PC-3 (cell line): ENCODE data around the gene SDE2. TPM values are rescaled to one million over a fixed set of nuclear protein-coding genes. Genes with fewer than 3 reads are reported as not detected.

Experiments used
- ATAC-seq: fragments of 200-7000 bp; cut with Tn5 transposase; 2 replicates; pipeline ENCODE4 v1.9.1; 2020; ENCODE audit warnings: mild to moderate bottlenecking, moderate library complexity
- BruUV-seq: library from RNA; stranded (reverse); fragments of 400-500 nt; replicated peaks from 2 replicates; lab custom pipeline; 2021; lab: Mats Ljungman, UMichigan
- CTCF ChIA-PET: fragments of 300-600 bp; sonication (Branson Sonifier 250); formaldehyde crosslinking; loops from one replicate; lab custom pipeline; 2022; ENCODE audit warnings: antibody characterized with exemption; lab: Charles Lee
- POLR2A ChIA-PET: fragments of 300-600 bp; sonication (Branson Sonifier 250); formaldehyde crosslinking; loops from one replicate; lab custom pipeline; 2022; ENCODE audit warnings: antibody characterized with exemption; ENCODE audit not compliant: unreplicated experiment; lab: Charles Lee
- DNase-seq: peaks from one replicate; pipeline ENCODE4 v3.0.0-alpha.2; 2015
- H2AFZ ChIP-seq: fragments of 300-600 bp; sonication (generic); 2 replicates; pipeline ENCODE4 v1.6.0; 2016; ENCODE audit warnings: antibody characterized with exemption, low read length
- H3F3A ChIP-seq: fragments of 300-600 bp; sonication (generic); one replicate; pipeline ENCODE4 v1.6.0; 2017; ENCODE audit warnings: antibody characterized with exemption, low read length, control low read depth, mild to moderate bottlenecking; ENCODE audit not compliant: unreplicated experiment
- H3K27ac ChIP-seq: fragments of 300-600 bp; sonication (generic); 2 replicates; pipeline ENCODE4 v1.5.1; 2016; ENCODE audit warnings: mild to moderate bottlenecking, low read length
- H3K27me3 ChIP-seq: fragments of 300-600 bp; sonication (generic); 2 replicates; pipeline ENCODE4 v1.6.1; 2016; ENCODE audit warnings: low read length, mixed read lengths
- H3K36me3 ChIP-seq: fragments of 300-600 bp; sonication (generic); 2 replicates; pipeline ENCODE4 v1.6.1; 2016; ENCODE audit warnings: low read depth, mixed run types, low read length, mixed read lengths
- H3K4me1 ChIP-seq: fragments of 300-600 bp; sonication (generic); 2 replicates; pipeline ENCODE4 v1.5.1; 2016; ENCODE audit warnings: low read length; ENCODE audit not compliant: insufficient read depth
- H3K4me2 ChIP-seq: fragments of 300-600 bp; sonication (generic); 2 replicates; pipeline ENCODE4 v1.6.0; 2016; ENCODE audit warnings: low read length
- H3K4me3 ChIP-seq: fragments of 300-600 bp; sonication (generic); 2 replicates; pipeline ENCODE4 v1.5.1; 2016; ENCODE audit warnings: mild to moderate bottlenecking, low read length, mixed read lengths
- H3K79me2 ChIP-seq: fragments of 300-600 bp; sonication (generic); 2 replicates; pipeline ENCODE4 v1.6.1; 2017; ENCODE audit warnings: low read length, mixed read lengths
- H3K9ac ChIP-seq: fragments of 300-600 bp; sonication (generic); 2 replicates; pipeline ENCODE4 v1.6.0; 2016; ENCODE audit warnings: mild to moderate bottlenecking, low read length
- H3K9me2 ChIP-seq: fragments of 300-600 bp; sonication (generic); replicated peaks from 2 replicates; pipeline ENCODE4 v1.6.1; 2016; ENCODE audit warnings: mixed run types, low read length, mixed read lengths
- H3K9me3 ChIP-seq: fragments of 300-600 bp; sonication (generic); 2 replicates; pipeline ENCODE4 v1.6.1; 2016; ENCODE audit warnings: low read length, mixed read lengths
- H4K20me1 ChIP-seq: fragments of 300-600 bp; sonication (generic); 2 replicates; pipeline ENCODE4 v1.6.1; 2016; ENCODE audit warnings: low read length, mixed read lengths
- EZH2 ChIP-seq: fragments of 300-600 bp; sonication (generic); IDR thresholded peaks from one replicate; pipeline ENCODE4 v1.6.1; 2017; ENCODE audit warnings: antibody characterized with exemption, mild to moderate bottlenecking, low read length; ENCODE audit not compliant: unreplicated experiment
- EZH2phosphoT487 ChIP-seq: fragments of 300-600 bp; sonication (generic); IDR thresholded peaks from 2 replicates; pipeline ENCODE4 v1.6.1; 2018; ENCODE audit warnings: mild to moderate bottlenecking, antibody characterized with exemption, low read length, borderline replicate concordance
- intact Hi-C: fragments of 100-400 bp; cut with micrococcal nuclease; formaldehyde crosslinking; loops from 2 replicates; pipeline ENCODE4 v1.9.0; 2023
- total RNA-seq: library from RNA; depleted of rRNA; stranded (reverse); fragments of >200 nt; gene quantifications from 2 replicates; pipeline ENCODE4 v1.2.3, GENCODE V29; 2014
- TF ChIP-seq, protein P1 (sequence below): fragments of 300-600 bp; sonication (generic); conservative IDR thresholded peaks from 2 replicates; pipeline ENCODE4 v1.5.1; 2017; ENCODE audit warnings: antibody characterized with exemption, low read depth, mild to moderate bottlenecking, low read length

The SDE2 gene
- total RNA-seq, 1 experiment from 2014 or later: 26.1 TPM

DNA sequence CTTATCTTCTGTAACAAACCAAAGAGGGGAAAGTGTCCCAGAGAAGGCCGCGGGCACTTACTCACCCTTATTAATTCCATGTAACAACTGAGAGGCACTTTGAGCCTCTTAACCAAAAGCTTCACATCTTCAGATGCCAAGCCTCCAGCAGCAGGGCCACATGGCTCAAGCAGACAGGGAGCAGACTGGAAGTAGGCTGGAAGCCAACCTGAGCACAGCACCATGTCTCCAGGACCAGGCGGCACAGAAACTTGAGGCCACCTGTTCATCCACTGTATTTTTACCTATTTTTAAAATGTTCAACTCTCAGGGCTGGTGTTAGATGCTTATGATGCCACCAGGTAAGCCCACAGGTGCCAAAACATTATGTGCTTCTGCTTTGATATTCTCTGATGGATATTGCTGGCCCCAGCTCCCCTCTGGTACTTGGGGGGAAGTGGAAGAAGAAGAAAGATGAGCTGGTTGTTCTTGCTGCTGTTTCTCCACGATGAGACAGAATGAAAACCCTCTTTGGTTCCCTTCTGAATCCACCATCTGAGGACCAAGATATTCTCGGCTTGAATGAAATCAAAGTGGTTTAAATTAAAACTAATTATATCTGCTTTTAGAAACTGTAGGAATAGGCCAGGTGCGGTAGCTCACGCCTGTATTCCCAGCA is 30.6 kb upstream of the SDE2 start:
- ATAC-seq (no peak), DNase-seq (no peak)
- TF ChIP-seq, protein P1, sequence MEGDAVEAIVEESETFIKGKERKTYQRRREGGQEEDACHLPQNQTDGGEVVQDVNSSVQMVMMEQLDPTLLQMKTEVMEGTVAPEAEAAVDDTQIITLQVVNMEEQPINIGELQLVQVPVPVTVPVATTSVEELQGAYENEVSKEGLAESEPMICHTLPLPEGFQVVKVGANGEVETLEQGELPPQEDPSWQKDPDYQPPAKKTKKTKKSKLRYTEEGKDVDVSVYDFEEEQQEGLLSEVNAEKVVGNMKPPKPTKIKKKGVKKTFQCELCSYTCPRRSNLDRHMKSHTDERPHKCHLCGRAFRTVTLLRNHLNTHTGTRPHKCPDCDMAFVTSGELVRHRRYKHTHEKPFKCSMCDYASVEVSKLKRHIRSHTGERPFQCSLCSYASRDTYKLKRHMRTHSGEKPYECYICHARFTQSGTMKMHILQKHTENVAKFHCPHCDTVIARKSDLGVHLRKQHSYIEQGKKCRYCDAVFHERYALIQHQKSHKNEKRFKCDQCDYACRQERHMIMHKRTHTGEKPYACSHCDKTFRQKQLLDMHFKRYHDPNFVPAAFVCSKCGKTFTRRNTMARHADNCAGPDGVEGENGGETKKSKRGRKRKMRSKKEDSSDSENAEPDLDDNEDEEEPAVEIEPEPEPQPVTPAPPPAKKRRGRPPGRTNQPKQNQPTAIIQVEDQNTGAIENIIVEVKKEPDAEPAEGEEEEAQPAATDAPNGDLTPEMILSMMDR: no peak
- TF ChIP-seq EZH2phosphoT487 (no peak), EZH2 (no peak)
- CTCF ChIA-PET: no interaction called here
- no TSS peak for BruUV-seq
- Histone ChIP-seq H3K79me2 (no peaks in the 10 kb centered on the region), H3F3A (no peaks in the 10 kb centered on the region), H3K27ac (no peak overlapping the region), H4K20me1 (no peaks in the 10 kb centered on the region), H3K9ac (no peak overlapping the region), H3K36me3 (no peaks in the 10 kb centered on the region), H3K4me3 (no peak overlapping the region), H2AFZ (no peak overlapping the region), H3K4me2 (no peak overlapping the region), H3K27me3 (no peaks in the 10 kb centered on the region), H3K4me1 (peaks cover 5% of the 10 kb centered on the region; the same call in 1 of the 2 replicates), H3K9me2 (no peaks in the 10 kb centered on the region), H3K9me3 (no peaks in the 10 kb centered on the region)
- intact Hi-C loops: no loop called here
- POLR2A ChIA-PET: no interaction called here

GRCh38 chr1:226029093-226029496 is 30.0 kb upstream of the SDE2 start:
- H3K9me3 ChIP-seq: no peaks in the 10 kb centered on the region
- H3K4me2 ChIP-seq: no peak overlapping the region
- no peaks in the 10 kb centered on the region for H3K27me3 ChIP-seq
- ATAC-seq: no peak
- no peaks in the 10 kb centered on the region for H3K9me2 ChIP-seq
- no peaks in the 10 kb centered on the region for H3K79me2 ChIP-seq
- H3K27ac ChIP-seq: no peak overlapping the region
- intact Hi-C loops: no loop called here
- TF ChIP-seq EZH2 (no peak), EZH2phosphoT487 (no peak)
- TF ChIP-seq, protein P1: no peak
- BruUV-seq: no TSS peak
- H3K36me3 ChIP-seq: no peaks in the 10 kb centered on the region
- H3K9ac ChIP-seq: no peak overlapping the region
- POLR2A ChIA-PET: no interaction called here
- CTCF ChIA-PET: no interaction called here
- no peak overlapping the region for H3K4me3 ChIP-seq
- H4K20me1 ChIP-seq: no peaks in the 10 kb centered on the region
- no peak overlapping the region for H2AFZ ChIP-seq
- DNase-seq: no peak
- no peaks in the 10 kb centered on the region for H3F3A ChIP-seq
- no peaks in the 10 kb centered on the region for H3K4me1 ChIP-seq

GRCh38 chr1:226027538-226028217 is 28.5 kb upstream of the SDE2 start:
- no peaks in the 10 kb centered on the region for H3K79me2 ChIP-seq
- no peaks in the 10 kb centered on the region for H4K20me1 ChIP-seq
- DNase-seq (peak; percentile 23), ATAC-seq (peak; percentile 40)
- H3K27ac ChIP-seq: no peak overlapping the region
- ChIA-PET POLR2A (interaction anchor here (0.5 kb wide), 1 partner anchor 250 kb away, joined by 3 read pairs; the partner anchor contains the start of gene SRP9), CTCF (no interaction called here)
- H3K27me3 ChIP-seq: no peaks in the 10 kb centered on the region
- no peaks in the 10 kb centered on the region for H3K9me2 ChIP-seq
- TF ChIP-seq, protein P1: no peak
- TF ChIP-seq EZH2: no peak
- no peak for TF ChIP-seq EZH2phosphoT487
- no peaks in the 10 kb centered on the region for H3K9me3 ChIP-seq
- intact Hi-C loops: no loop called here
- no peaks in the 10 kb centered on the region for H3K36me3 ChIP-seq
- no peaks in the 10 kb centered on the region for H3F3A ChIP-seq
- no peak overlapping the region for H3K9ac ChIP-seq
- no peak overlapping the region for H3K4me2 ChIP-seq
- no peaks in the 10 kb centered on the region for H3K4me1 ChIP-seq
- no peak overlapping the region for H2AFZ ChIP-seq
- no peak overlapping the region for H3K4me3 ChIP-seq
- BruUV-seq: no TSS peak
